Neural crest cell (in vitro differentiated cells): ENCODE data around the gene ZNF98. TPM values are rescaled to one million over a fixed set of nuclear protein-coding genes. Genes with fewer than 3 reads are reported as not detected.

Experiments
- DNase-seq: peaks from one replicate; pipeline ENCODE4 v3.0.0; 2021; ENCODE audit warnings: low read depth, mixed read lengths, low spot score
- H3K27ac Mint-ChIP-seq: one replicate; pipeline ENCODE4 v1.8.0; 2021; ENCODE audit warnings: mild to moderate bottlenecking, mixed read lengths; ENCODE audit not compliant: unreplicated experiment
- H3K27me3 Mint-ChIP-seq: 2 replicates; pipeline ENCODE4 v1.8.0; 2021; ENCODE audit warnings: low read depth, mild to moderate bottlenecking, mixed read lengths
- H3K36me3 Mint-ChIP-seq: 2 replicates; pipeline ENCODE4 v1.8.0; 2021; ENCODE audit warnings: low read depth, mild to moderate bottlenecking, mixed read lengths
- H3K4me1 Mint-ChIP-seq: 2 replicates; pipeline ENCODE4 v1.8.0; 2021; ENCODE audit warnings: mixed read lengths
- H3K4me3 Mint-ChIP-seq: one replicate; pipeline ENCODE4 v1.8.0; 2021; ENCODE audit warnings: mild to moderate bottlenecking, mixed read lengths
- H3K9me3 Mint-ChIP-seq: 2 replicates; pipeline ENCODE4 v1.8.0; 2021; ENCODE audit warnings: mixed read lengths
- long read RNA-seq: library from polyadenylated mRNA; unstranded; transcript quantifications from one replicate; pipeline ENCODE4 v2.0.0, GENCODE V29; 2020
- total RNA-seq: library from RNA; stranded (reverse); gene quantifications from 2 replicates; pipeline ENCODE4 v1.2.1, GENCODE V29; 2021
- TF ChIP-seq, protein P1 (sequence below): fragments of 200-600 bp; sonication (generic); conservative IDR thresholded peaks from 2 replicates; pipeline ENCODE4 v1.5.0; 2021; ENCODE audit warnings: antibody characterized with exemption, mild to moderate bottlenecking

The ZNF98 gene
- not detected in 2 replicates for total RNA-seq
- long read RNA-seq, result 0 reads

DNA sequence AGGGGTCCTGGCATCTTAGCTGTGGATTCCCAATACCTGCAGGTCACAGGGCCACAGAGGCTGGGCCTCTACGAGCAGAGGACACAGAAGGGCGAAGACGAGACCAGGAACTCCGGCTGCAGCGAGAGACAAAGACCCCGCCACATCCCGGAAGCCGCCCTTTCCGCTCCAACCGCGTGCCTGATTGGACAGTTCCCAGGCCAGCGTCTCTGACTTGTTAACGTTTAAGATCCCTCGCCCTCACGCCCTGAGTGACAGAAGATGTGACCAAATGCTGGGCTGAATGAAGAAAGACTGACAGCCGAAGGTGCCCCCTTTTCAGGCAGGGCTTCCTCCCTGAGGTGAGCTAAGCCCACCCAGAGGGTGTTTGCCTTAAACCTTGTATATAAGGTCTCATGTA is at the start of gene ZNF98:
TSS of gene ZNF98 (minus strand) at position 136 of the 400 bp plus-strand sequence. CDS start at position 14, 122 bp downstream.
- Mint-ChIP-seq H3K9me3 (peaks cover 3% of the 10 kb centered on the region), H3K27ac (no peak within 1 kb of the TSS), H3K4me1 (no peaks in the 10 kb centered on the region), H3K27me3 (no peaks in the 10 kb centered on the region), H3K36me3 (peaks cover 9% of the 10 kb centered on the region), H3K4me3 (no peak within 1 kb of the TSS)
- TF ChIP-seq, protein P1, sequence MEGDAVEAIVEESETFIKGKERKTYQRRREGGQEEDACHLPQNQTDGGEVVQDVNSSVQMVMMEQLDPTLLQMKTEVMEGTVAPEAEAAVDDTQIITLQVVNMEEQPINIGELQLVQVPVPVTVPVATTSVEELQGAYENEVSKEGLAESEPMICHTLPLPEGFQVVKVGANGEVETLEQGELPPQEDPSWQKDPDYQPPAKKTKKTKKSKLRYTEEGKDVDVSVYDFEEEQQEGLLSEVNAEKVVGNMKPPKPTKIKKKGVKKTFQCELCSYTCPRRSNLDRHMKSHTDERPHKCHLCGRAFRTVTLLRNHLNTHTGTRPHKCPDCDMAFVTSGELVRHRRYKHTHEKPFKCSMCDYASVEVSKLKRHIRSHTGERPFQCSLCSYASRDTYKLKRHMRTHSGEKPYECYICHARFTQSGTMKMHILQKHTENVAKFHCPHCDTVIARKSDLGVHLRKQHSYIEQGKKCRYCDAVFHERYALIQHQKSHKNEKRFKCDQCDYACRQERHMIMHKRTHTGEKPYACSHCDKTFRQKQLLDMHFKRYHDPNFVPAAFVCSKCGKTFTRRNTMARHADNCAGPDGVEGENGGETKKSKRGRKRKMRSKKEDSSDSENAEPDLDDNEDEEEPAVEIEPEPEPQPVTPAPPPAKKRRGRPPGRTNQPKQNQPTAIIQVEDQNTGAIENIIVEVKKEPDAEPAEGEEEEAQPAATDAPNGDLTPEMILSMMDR, result no peak
- no peak for DNase-seq

DNA sequence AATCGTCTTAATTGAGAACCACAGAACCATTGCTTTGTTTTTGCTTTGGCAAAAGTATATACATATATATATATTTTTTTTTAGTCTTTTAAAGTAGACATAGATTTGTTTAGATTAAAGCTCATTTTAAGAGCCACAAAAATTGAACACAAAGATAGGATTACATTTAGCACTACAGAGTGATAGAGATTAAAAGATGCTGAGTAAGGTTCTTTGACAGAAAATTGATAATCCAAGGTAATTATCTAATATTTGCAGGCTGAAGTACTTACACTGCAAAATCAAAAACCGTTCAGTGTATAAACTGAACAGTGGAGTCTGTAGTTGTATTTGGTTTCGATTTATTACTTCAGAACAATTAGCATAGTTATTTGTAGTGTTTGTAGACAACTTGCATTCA is 24.5 kb upstream of the ZNF98 start:
- Mint-ChIP-seq H3K4me3 (no peak overlapping the region), H3K4me1 (no peaks in the 10 kb centered on the region), H3K9me3 (peaks cover 9% of the 10 kb centered on the region), H3K27me3 (no peaks in the 10 kb centered on the region), H3K36me3 (peaks cover 10% of the 10 kb centered on the region), H3K27ac (no peak overlapping the region)
- TF ChIP-seq, protein P1, result no peak
- DNase-seq, result no peak

DNA sequence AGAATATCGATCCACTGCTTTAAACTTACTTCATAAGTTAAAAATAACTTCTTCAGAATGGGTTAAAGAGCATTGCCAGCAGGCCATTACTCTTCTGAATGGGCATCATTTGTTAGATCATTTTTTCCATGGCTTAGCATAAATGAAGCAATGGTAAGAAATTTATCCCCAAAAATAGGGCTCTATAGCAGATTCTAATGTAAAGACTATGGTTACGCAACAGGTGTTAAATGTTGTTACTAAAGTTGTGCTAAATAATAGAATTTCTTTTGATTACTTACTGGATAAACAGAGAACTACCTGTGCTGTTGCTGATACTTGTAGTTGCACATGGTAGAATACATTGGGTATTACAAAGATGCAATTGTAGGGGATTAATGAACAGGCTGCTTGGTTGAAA is 15.9 kb upstream of the ZNF98 start:
- Mint-ChIP-seq H3K4me1 (no peaks in the 10 kb centered on the region), H3K9me3 (peaks cover 3% of the 10 kb centered on the region), H3K36me3 (peaks cover 3% of the 10 kb centered on the region), H3K27me3 (no peaks in the 10 kb centered on the region), H3K4me3 (no peak overlapping the region), H3K27ac (no peak overlapping the region)
- no peak for DNase-seq
- TF ChIP-seq, protein P1, result no peak

- Mint-ChIP-seq H3K4me1 (no peaks in the 10 kb centered on the region), H3K9me3 (peaks cover 4% of the 10 kb centered on the region), H3K4me3 (no peak overlapping the region), H3K27ac (no peak overlapping the region), H3K27me3 (no peaks in the 10 kb centered on the region), H3K36me3 (peaks cover 11% of the 10 kb centered on the region)
- TF ChIP-seq, protein P1, result no peak
- DNase-seq, result no peak
Measured at GRCh38 chr19:22427960-22428913, 6.1 kb upstream of the ZNF98 start.

DNA sequence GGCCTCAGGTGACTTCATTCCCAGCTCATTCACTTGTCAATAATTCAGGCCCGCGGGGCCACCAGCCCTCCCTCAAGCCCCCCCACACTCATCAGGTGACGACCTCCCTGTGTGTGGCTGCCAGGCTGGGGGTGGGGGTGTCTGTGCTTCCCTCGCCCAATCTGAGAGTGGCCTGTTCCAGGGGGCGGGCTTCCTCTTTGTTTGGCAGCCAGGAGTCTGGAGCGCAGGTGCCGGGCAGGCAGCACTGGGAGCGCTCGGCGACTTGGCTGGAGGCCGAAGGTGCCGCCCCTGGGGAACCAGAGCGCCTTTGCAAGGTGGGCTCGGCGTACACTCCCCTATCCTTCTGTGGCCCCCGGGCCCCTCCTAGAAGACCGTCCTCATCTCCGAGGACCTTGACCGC is 5.4 kb upstream of the ZNF98 start:
- Mint-ChIP-seq H3K4me1 (no peaks in the 10 kb centered on the region), H3K9me3 (peaks cover 4% of the 10 kb centered on the region), H3K4me3 (no peak overlapping the region), H3K27ac (no peak overlapping the region), H3K36me3 (peaks cover 11% of the 10 kb centered on the region), H3K27me3 (no peaks in the 10 kb centered on the region)
- no peak for DNase-seq
- TF ChIP-seq, protein P1, result no peak
